Hematopoietic multipotent progenitor cell treated with erythropoietin and hydrocortisone succinate and interleukin-3 and kit ligand, for 15 days (in vitro differentiated cells): ENCODE results near the gene CLIC3.

Experiments used
- DNase-seq: peaks from one replicate; pipeline ENCODE4 v3.0.0-alpha.2; 2015; ENCODE audit warnings: low spot score

CLIC3 gene

GRCh38 chr9:136980669-136981478, 15.5 kb downstream of the CLIC3 start:
- DNase-seq: no peak

DNA sequence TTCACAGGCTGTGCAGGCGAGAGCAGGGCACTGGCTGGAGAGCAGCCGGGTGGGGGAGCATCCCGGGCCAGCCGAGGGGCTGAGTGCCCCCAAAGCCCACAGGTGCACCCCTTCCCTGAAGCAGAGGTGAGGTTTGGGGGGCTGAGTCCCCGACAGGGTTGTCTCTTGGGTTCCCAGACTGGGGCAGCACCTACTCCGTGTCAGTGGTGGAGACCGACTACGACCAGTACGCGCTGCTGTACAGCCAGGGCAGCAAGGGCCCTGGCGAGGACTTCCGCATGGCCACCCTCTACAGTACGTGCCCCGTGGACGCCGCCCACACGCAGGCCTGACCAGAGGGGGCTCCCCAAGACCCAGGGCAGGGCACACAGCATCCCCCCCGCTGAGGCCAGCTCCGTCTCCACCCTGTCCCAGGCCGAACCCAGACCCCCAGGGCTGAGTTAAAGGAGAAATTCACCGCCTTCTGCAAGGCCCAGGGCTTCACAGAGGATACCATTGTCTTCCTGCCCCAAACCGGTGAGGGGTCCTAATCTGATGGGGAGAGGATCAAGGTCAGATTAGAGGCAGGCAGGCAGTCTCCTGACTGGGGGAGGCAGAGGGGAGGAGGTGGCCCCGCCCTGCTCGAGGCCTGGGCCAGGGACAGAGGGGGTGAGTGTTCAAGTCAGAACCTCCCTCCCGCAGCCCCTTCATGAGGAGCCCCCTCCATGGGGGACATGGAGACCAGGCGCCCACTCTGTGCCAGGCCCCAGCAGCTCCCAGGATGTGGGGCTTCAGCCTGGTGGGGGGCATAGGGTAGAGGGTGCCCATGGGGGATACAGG, 16.4 kb downstream of the CLIC3 start:
- no peak for DNase-seq

- no peak for DNase-seq
Observed at GRCh38 chr9:136978865-136979544, 17.4 kb downstream of the CLIC3 start.

GRCh38 chr9:136978073-136978864, 18.1 kb downstream of the CLIC3 start:
- peak; percentile 52 for DNase-seq

DNA sequence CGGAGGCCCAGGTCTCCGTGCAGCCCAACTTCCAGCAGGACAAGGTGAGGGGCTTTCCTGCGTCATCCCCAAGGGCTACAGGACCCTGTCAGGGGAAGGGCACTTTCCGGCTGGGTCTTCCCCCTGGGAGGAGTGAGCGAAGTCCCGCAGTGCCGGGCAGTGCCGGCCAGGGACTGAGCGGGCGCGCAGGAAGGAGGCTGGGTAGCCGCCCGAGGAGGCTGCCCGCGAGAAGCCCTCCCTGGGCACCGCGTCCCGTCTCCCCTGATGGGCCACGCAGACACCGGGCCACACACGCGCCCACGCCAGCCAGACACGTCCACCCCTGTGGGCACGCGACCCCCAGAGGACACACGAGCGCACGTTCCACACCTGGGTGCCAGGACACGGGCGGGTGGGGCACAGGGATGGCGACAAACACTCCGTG, 18.7 kb downstream of the CLIC3 start:
- DNase-seq: no peak

- DNase-seq: no peak
Observed at GRCh38 chr9:136977223-136977622, 19.1 kb downstream of the CLIC3 start, which contains the start of gene PTGDS. TSS of gene PTGDS (plus strand) at chr9:136977504. CDS start at chr9:136977579, 75 bp downstream.

- DNase-seq: peak; percentile 14
Observed at GRCh38 chr9:136975644-136976043, 20.7 kb downstream of the CLIC3 start.

- no peak for DNase-seq
Observed at GRCh38 chr9:136974817-136975535, 21.4 kb downstream of the CLIC3 start.

DNA sequence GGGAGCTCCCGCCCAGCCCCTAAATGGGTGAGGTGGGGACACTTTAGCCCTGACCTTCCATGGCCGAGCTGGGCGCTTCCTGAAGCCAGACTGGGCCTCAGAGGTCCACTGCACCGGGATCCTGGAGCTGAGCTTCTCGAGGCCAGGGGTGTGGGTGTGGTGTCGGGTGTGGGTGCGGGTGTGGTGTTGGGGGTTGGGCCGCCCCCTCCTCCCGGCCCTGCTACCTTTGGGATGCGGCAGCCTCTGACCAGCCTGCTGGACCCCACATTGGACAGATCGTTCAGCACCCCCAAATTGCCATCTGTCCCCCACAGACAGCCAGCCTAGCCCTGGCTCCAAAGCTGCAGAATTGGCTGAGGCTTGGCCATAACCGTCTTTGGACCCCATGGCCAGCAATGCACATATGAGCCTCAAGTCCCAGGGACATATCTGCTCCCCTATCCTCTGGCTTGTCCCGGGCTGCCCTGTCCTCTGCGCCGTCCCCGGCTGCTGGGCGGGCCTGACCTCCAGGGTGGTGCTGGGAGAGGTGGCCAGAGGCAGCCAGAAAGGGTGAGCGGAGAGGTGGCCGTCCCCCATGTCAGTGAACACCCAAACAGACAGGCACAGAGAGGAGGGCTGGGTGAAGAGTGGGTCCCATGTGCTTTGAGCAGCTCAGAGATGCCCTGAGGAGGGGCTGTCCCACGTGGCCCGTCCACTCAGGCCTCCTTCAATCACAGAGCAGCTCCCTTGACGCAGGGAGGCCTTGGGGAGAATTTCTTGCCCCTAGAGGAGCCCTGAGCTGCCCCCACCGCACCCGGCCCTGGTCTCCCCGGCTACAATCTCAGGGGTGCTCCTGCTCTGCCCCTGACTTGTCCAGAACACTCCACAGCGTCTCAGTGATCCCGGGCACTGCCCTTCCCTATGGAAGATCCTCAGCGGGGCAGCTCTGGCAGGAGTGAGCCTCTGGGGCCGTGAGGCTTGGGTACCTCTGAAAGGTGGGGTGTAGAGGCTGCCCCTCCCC, 22.4 kb downstream of the CLIC3 start:
- no peak for DNase-seq

DNA sequence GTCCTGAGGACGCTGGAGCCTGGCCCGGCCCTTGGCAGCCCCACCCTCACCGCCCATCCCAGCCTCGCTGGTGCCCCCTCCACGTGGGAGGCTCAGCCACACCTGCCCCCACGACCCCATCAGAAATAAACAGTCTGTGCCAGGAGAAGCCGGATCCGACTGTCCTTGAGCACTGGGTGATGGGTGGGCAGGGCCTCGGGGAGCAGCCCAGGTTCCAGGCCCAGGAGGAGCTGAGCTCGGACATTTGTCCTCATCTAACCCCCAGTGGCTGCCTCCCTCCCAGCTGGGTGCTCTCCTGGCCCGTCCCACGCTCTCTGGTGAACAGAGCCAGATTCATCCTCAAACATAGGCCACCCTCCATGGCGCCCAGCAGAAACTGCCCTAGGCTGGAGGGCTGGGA, 23.6 kb downstream of the CLIC3 start:
- DNase-seq: no peak

DNA sequence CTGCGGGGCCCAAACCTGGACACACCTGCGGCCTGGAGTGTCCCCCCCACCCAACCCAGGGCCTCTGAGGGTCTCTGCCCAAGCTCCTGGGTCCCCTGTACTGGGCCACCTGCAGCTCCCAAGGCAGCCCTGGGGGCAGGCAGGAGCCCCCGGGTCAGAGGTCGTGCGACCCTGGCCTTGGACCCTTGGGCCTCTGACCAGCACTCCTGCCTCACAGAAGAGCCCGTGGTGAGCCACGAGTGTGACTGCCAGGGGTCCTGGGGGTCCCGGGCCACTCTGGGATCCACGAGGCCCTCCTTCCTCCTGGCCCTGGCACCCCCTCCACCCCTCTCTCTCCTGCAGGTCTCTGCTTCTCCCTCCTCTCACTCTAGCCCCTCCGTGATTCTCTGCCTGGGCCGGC, 24.0 kb downstream of the CLIC3 start:
- DNase-seq: no peak

DNA sequence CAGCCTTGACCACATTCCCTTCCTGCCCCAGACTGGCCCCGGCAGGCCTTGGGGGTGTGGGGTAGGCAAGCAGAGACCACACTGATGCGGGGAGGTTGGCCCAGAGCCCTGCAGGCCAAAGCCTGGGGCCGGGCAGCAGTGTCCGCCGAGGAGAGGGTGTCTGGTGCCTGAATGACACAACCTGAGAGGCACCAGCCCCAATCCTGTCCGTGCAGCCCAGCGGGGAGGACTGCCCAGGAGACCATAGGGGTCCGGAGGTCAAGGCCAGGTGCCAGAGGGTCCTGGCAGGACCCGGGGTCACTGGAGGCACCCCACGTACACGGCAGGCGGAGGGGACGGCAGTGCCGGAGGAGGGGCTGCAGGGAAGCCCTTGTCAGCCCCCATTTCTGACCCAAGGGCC, 24.6 kb downstream of the CLIC3 start:
- DNase-seq: no peak

GRCh38 chr9:136970361-136970760, 26.0 kb downstream of the CLIC3 start:
- no peak for DNase-seq

DNA sequence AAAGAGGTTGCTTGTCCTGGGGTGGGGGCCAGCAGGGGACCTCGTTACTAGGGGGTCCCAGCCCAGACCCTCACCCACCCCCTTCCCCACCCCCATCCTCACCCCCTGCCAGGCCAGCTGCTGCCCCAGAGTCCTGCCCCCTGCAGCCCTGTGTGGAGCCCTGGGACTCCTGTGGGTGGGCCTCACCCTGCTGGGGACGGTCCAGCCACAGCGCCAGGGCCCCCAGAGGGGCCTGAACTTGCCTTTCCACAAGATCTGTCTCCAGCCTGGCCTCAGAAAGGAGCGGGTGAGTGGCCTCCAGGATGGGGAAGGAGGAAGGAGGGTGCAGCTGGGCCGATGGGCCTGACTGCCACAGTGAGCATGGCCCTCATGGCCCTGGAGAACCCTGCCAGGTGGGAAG, 26.6 kb downstream of the CLIC3 start:
- DNase-seq: no peak

- no peak for DNase-seq
Observed at GRCh38 chr9:136969150-136969549, 27.2 kb downstream of the CLIC3 start.

- DNase-seq: no peak
Observed at GRCh38 chr9:136968333-136969127, 27.8 kb downstream of the CLIC3 start.

GRCh38 chr9:136965771-136966484, 30.4 kb downstream of the CLIC3 start:
- no peak for DNase-seq

GRCh38 chr9:136964833-136965422, 31.4 kb downstream of the CLIC3 start:
- no peak for DNase-seq
